Neural cell (in vitro differentiated cells): ENCODE results near the gene ELK4. TPM values are rescaled to one million over a fixed set of nuclear protein-coding genes. Genes with fewer than 3 reads are reported as not detected.

ENCODE experiments used
- H2AFZ ChIP-seq: fragments of 200-600, 300-800 bp; sonication (generic), shearing (Covaris generic); 2 replicates; pipeline ENCODE4 v1.6.0; 2014; ENCODE audit warnings: low read depth, mild to moderate bottlenecking, antibody characterized with exemption, low read length, moderate library complexity
- H3F3A ChIP-seq: fragments of 200-600 bp; shearing (Covaris generic); 2 replicates; pipeline ENCODE4 v1.6.1; 2016; ENCODE audit warnings: mild to moderate bottlenecking, moderate library complexity, mixed read lengths, antibody characterized with exemption, low read length; ENCODE audit not compliant: insufficient read depth, poor library complexity, severe bottlenecking
- H3K27ac ChIP-seq: fragments of 200-600, 300-800 bp; sonication (generic), shearing (Covaris generic); 2 replicates; pipeline ENCODE4 v1.5.1; 2014; ENCODE audit warnings: mild to moderate bottlenecking, low read length, moderate library complexity
- H3K27me3 ChIP-seq: fragments of 300-800, 200-600 bp; sonication (generic), shearing (Covaris generic); 2 replicates; pipeline ENCODE4 v1.6.0; 2014; ENCODE audit warnings: mild to moderate bottlenecking, low read depth, low read length, moderate library complexity; ENCODE audit not compliant: insufficient read depth
- H3K36me3 ChIP-seq: fragments of 300-800, 200-600 bp; sonication (generic), shearing (Covaris generic); 2 replicates; pipeline ENCODE4 v1.5.1; 2014; ENCODE audit warnings: mild to moderate bottlenecking, antibody characterized with exemption, low read length, moderate library complexity; ENCODE audit not compliant: insufficient read depth
- H3K4me2 ChIP-seq: fragments of 300-800, 200-600 bp; sonication (generic), shearing (Covaris generic); 2 replicates; pipeline ENCODE4 v1.6.0; 2014; ENCODE audit warnings: mild to moderate bottlenecking, low read length
- H3K4me3 ChIP-seq: fragments of 300-800, 200-600 bp; sonication (generic), shearing (Covaris generic); 2 replicates; pipeline ENCODE4 v1.5.1; 2014; ENCODE audit warnings: mild to moderate bottlenecking, low read length, moderate library complexity
- H3K79me2 ChIP-seq: fragments of 200-600 bp; shearing (Covaris generic); replicated peaks from 2 replicates; pipeline ENCODE4 v1.6.0; 2014; ENCODE audit warnings: mild to moderate bottlenecking, low read length, moderate library complexity; ENCODE audit not compliant: insufficient read depth
- H3K9ac ChIP-seq: fragments of 300-800, 200-600 bp; sonication (generic), shearing (Covaris generic); 2 replicates; pipeline ENCODE4 v1.6.1; 2016; ENCODE audit warnings: mild to moderate bottlenecking, low read length, mixed read lengths
- H3K9me2 ChIP-seq: fragments of 200-600 bp; shearing (Covaris generic); 2 replicates; pipeline ENCODE4 v1.6.1; 2016; ENCODE audit warnings: mild to moderate bottlenecking, low read length, mixed read lengths; ENCODE audit not compliant: insufficient read depth
- H3K9me3 ChIP-seq: fragments of 200-600, 300-800 bp; sonication (generic), shearing (Covaris generic); 2 replicates; pipeline ENCODE4 v1.6.1; 2016; ENCODE audit warnings: mild to moderate bottlenecking, mixed run types, low read length, moderate library complexity, mixed read lengths
- H4K20me1 ChIP-seq: fragments of 200-600 bp; shearing (Covaris generic); 2 replicates; pipeline ENCODE4 v1.6.1; 2016; ENCODE audit warnings: mild to moderate bottlenecking, mixed run types; ENCODE audit not compliant: insufficient read depth
- CTCF ChIP-seq: fragments of 450-650 bp; IDR thresholded peaks from 2 replicates; pipeline ENCODE4 v1.5.1; 2014; ENCODE audit warnings: antibody characterized with exemption, mild to moderate bottlenecking, moderate library complexity; ENCODE audit not compliant: poor library complexity, severe bottlenecking
- EP300 ChIP-seq: fragments of 450-650 bp; conservative IDR thresholded peaks from 2 replicates; pipeline ENCODE4 v1.6.1; 2014; ENCODE audit warnings: antibody characterized with exemption, mild to moderate bottlenecking, moderate library complexity; ENCODE audit not compliant: poor library complexity, severe bottlenecking
- EZH2 ChIP-seq: fragments of 200-600, 300-800 bp; shearing (Covaris generic), sonication (generic); IDR thresholded peaks from 2 replicates; pipeline ENCODE4 v1.6.1; 2014; ENCODE audit warnings: antibody characterized with exemption, low read length, borderline replicate concordance, mild to moderate bottlenecking; ENCODE audit not compliant: insufficient read depth, poor library complexity, severe bottlenecking
- MXI1 ChIP-seq: fragments of 450-650 bp; conservative IDR thresholded peaks from 2 replicates; pipeline ENCODE4 v1.6.1; 2014; ENCODE audit warnings: antibody characterized with exemption, mild to moderate bottlenecking; ENCODE audit not compliant: poor library complexity, severe bottlenecking
- POLR2AphosphoS5 ChIP-seq: IDR thresholded peaks from 2 replicates; pipeline ENCODE4 v1.6.1; 2012
- RAD21 ChIP-seq: fragments of 450-650 bp; conservative IDR thresholded peaks from 2 replicates; pipeline ENCODE4 v1.6.1; 2014; ENCODE audit warnings: antibody characterized with exemption, mild to moderate bottlenecking, moderate library complexity
- REST ChIP-seq: IDR thresholded peaks from 2 replicates; pipeline ENCODE4 v1.6.1; 2012; ENCODE audit warnings: borderline replicate concordance
- SMC3 ChIP-seq: fragments of 450-650 bp; conservative IDR thresholded peaks from 2 replicates; pipeline ENCODE4 v1.6.1; 2014; ENCODE audit warnings: antibody characterized with exemption, mild to moderate bottlenecking, moderate library complexity; ENCODE audit not compliant: poor library complexity
- TAF1 ChIP-seq: IDR thresholded peaks from 2 replicates; pipeline ENCODE4 v1.6.1; 2012; ENCODE audit warnings: low read depth
- polyA plus RNA-seq: library from polyadenylated mRNA; depleted of rRNA; stranded (reverse); fragments of >200 nt; gene quantifications from 2 replicates; pipeline ENCODE4 v1.2.3, GENCODE V29; 2014

The ELK4 gene
- polyA plus RNA-seq, 1 donor from 2014 or later, result 10.0 TPM

- Histone ChIP-seq H3K9me3 (no peaks in the 10 kb centered on the region), H3K4me3 (no peak overlapping the region), H3F3A (no peaks in the 10 kb centered on the region), H3K27ac (peak overlapping the region; percentile 17), H3K9ac (no peak overlapping the region), H3K9me2 (no peaks in the 10 kb centered on the region), H2AFZ (no peak overlapping the region), H3K27me3 (no peaks in the 10 kb centered on the region), H3K4me2 (no peak overlapping the region), H3K36me3 (peaks cover 4% of the 10 kb centered on the region), H4K20me1 (no peaks in the 10 kb centered on the region), H3K79me2 (no peaks in the 10 kb centered on the region)
- TF ChIP-seq SMC3 (no peak), CTCF (no peak), POLR2AphosphoS5 (no peak), EP300 (no peak), REST (no peak), EZH2 (no peak), RAD21 (no peak), TAF1 (no peak), MXI1 (no peak)
These were observed 21.8 kb downstream of the ELK4 start for GRCh38 chr1:205610036-205610435.

GRCh38 chr1:205604825-205605505, 26.8 kb downstream of the ELK4 start:
- Histone ChIP-seq H3K9ac (no peak overlapping the region), H3F3A (no peaks in the 10 kb centered on the region), H3K9me2 (no peaks in the 10 kb centered on the region), H3K4me2 (no peak overlapping the region), H4K20me1 (no peaks in the 10 kb centered on the region), H3K27me3 (no peaks in the 10 kb centered on the region), H3K9me3 (no peaks in the 10 kb centered on the region), H3K79me2 (no peaks in the 10 kb centered on the region), H3K4me3 (no peak overlapping the region), H2AFZ (no peak overlapping the region), H3K27ac (no peak overlapping the region), H3K36me3 (peaks cover 8% of the 10 kb centered on the region)
- TF ChIP-seq EZH2 (no peak), CTCF (no peak), RAD21 (no peak), SMC3 (no peak), POLR2AphosphoS5 (no peak), EP300 (no peak), REST (no peak), MXI1 (no peak), TAF1 (no peak)
